RWPE1 (cell line): ENCODE data around the gene RRP1B.
A peak's percentile ranks its signal among the peaks of the same experiment; 100 is the strongest.

Source experiments
- CTCF ChIA-PET: fragments of 350-600 bp; sonication (Branson Sonifier 250); formaldehyde crosslinking; extraction: SDS; loops from one replicate; lab custom pipeline; 2021; lab: Yijun Ruan, JAX
- POLR2A ChIA-PET: fragments of 400-600 bp; formaldehyde crosslinking; extraction: SDS; loops from one replicate; lab custom pipeline; 2020; ENCODE audit warnings: antibody characterized with exemption; ENCODE audit not compliant: low non-redundant PET; lab: Yijun Ruan, JAX
- DNase-seq: peaks from one replicate; pipeline ENCODE4 v3.0.0; 2012; ENCODE audit warnings: low spot score
- H3K27ac ChIP-seq: fragments of 450-650 bp; 2 replicates; pipeline ENCODE4 v1.5.1; 2017
- TF ChIP-seq, protein P1 (sequence below): fragments of 450-650 bp; conservative IDR thresholded peaks from 2 replicates; pipeline ENCODE4 v1.5.1; 2017; ENCODE audit warnings: low read depth, mild to moderate bottlenecking

RRP1B gene

DNA sequence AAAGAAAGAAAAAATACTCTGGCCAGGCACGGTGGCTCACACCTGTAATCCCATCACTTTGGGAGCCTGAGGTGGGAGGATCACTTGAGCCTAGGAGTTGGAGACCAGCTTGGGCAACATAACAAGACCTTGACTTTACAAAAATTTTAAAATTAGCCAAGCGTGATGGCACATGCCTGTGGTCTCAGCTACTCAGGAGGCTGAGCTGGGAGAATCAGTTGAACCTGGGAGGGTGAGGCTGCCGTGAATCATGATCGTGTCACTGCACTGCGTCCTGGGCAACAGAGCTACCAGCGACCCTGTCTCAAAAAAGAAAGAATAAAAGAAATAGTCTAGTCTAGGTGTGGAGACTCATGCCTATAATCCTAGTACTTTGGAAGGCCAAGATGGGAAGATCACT is 22.3 kb downstream of the RRP1B start:
- TF ChIP-seq, protein P1, sequence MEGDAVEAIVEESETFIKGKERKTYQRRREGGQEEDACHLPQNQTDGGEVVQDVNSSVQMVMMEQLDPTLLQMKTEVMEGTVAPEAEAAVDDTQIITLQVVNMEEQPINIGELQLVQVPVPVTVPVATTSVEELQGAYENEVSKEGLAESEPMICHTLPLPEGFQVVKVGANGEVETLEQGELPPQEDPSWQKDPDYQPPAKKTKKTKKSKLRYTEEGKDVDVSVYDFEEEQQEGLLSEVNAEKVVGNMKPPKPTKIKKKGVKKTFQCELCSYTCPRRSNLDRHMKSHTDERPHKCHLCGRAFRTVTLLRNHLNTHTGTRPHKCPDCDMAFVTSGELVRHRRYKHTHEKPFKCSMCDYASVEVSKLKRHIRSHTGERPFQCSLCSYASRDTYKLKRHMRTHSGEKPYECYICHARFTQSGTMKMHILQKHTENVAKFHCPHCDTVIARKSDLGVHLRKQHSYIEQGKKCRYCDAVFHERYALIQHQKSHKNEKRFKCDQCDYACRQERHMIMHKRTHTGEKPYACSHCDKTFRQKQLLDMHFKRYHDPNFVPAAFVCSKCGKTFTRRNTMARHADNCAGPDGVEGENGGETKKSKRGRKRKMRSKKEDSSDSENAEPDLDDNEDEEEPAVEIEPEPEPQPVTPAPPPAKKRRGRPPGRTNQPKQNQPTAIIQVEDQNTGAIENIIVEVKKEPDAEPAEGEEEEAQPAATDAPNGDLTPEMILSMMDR = no peak
- no peak for DNase-seq
- ChIA-PET CTCF (no interaction called here), POLR2A (no interaction called here)
- H3K27ac ChIP-seq = peak overlapping the region; percentile 56

DNA sequence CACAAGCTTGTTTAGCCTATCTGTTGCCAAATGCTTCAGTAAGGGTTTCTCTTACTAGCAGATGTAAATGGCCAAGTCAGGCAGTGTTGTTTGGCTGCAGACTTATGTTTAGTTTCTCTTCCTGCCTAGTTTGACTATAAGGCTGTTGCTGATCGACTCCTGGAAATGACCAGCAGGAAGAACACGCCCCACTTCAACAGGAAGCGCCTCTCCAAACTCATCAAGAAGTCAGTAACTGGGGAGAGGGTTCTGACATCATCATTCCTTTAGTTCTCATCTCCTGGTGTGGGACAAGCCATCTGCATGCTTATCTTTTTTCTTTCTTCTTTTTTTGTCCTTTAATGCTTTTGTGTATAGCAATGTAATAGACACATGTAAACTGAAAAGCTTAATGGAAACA is 25.1 kb downstream of the RRP1B start:
- CTCF ChIA-PET = interaction anchor here (0.6 kb wide), 1 partner anchor 408 kb away, joined by 4 read pairs; no protein-coding TSS in a partner anchor

DNA sequence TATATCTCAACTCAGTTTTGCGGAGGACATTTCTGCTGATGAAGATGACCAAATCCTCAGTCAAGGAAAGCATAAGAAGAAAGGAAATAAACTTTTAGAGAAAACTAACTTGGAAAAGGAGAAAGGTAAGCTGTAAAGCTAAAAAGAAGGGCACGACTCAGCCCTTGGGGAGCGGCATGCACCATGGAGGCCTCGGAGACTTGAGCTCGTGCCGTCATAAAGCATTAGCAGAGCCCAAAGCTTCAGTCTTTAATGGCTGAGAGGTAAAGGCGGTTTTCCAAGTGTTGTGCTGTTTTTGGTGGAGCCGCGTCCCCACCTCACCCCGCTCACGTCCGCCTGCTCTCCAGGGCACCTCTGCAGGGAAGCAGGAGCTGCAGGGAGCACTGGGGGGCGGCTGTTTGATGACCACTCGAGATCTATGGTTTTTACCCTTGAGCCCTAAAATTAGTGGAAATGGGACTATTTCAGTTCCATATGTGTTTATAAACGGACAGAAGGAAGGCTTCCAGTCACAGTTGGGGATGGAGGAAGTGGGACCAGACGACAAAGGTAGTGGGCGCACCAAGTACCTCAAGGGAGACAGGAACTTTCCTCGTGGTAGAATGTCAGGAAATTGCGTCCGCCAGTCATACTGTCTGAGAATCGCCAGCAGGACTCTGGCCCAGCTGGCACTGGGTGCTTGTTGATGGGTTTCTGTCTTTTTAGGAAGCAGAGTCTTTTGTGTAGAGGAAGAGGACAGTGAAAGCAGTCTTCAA is 27.6 kb downstream of the RRP1B start:
- CTCF ChIA-PET = interaction anchor here (0.8 kb wide), 1 partner anchor 9 kb away, joined by 4 read pairs; no protein-coding TSS in a partner anchor

More for the DNA sequence above, 25.1 kb downstream of the RRP1B start:
- DNase-seq = no peak
- TF ChIP-seq, protein P1 = no peak
- POLR2A ChIA-PET = no interaction called here
- H3K27ac ChIP-seq = peak overlapping the region; percentile 42

DNA sequence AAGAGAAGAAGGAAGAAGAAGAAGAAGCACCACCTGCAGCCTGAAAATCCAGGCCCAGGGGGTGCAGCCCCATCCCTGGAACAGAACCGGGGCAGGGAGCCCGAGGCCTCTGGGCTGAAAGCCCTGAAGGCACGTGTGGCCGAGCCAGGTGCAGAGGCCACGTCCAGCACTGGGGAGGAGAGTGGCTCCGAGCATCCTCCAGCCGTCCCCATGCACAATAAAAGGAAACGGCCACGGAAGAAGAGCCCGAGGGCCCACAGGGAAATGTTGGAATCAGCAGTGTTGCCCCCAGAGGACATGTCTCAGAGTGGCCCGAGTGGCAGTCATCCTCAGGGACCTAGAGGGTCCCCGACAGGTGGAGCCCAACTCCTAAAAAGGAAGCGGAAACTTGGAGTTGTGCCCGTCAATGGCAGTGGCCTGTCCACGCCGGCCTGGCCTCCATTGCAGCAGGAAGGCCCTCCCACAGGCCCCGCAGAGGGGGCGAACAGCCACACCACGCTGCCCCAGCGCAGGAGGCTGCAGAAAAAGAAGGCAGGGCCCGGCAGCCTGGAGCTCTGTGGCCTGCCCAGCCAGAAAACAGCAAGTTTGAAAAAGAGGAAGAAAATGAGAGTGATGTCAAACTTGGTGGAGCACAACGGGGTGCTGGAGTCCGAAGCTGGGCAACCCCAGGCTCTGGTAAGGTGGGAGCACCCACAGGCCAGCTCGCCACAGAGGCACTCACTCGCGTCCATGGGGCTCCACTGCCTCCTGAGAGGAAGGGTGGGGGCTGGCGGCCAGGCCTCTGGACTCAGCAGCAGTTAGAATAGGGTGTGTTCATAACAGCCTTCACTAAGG is 28.4 kb downstream of the RRP1B start:
- no peak for DNase-seq
- POLR2A ChIA-PET = no interaction called here
- CTCF ChIA-PET = no interaction called here
- TF ChIP-seq, protein P1 = no peak
- H3K27ac ChIP-seq = peak overlapping the region; percentile 65

More for the DNA sequence above, 27.6 kb downstream of the RRP1B start:
- TF ChIP-seq, protein P1 = no peak
- peak overlapping the region; percentile 65 for H3K27ac ChIP-seq
- DNase-seq = no peak
- POLR2A ChIA-PET = no interaction called here

DNA sequence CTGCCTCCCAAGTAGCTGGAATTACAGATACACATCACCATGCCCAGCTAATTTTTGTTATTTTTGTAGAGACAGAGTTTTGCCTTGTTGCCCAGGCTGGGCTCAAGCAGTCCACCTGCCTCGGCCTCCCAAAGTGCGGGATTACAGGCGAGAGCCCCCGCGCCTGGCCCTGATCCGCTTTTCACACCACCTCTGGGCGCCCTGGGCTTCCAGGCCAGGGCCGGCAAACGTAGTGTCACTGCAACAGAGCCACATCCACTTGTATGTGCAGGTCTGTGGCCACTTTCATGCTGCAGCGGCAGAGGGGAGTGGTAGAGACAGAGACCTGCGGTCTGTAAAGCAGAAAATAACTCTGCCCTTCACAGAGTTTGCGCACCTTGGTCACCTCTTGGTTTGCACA is 29.5 kb downstream of the RRP1B start:
- ChIA-PET CTCF (no interaction called here), POLR2A (no interaction called here)
- TF ChIP-seq, protein P1 = no peak
- H3K27ac ChIP-seq = peak overlapping the region; percentile 65
- DNase-seq = no peak

DNA sequence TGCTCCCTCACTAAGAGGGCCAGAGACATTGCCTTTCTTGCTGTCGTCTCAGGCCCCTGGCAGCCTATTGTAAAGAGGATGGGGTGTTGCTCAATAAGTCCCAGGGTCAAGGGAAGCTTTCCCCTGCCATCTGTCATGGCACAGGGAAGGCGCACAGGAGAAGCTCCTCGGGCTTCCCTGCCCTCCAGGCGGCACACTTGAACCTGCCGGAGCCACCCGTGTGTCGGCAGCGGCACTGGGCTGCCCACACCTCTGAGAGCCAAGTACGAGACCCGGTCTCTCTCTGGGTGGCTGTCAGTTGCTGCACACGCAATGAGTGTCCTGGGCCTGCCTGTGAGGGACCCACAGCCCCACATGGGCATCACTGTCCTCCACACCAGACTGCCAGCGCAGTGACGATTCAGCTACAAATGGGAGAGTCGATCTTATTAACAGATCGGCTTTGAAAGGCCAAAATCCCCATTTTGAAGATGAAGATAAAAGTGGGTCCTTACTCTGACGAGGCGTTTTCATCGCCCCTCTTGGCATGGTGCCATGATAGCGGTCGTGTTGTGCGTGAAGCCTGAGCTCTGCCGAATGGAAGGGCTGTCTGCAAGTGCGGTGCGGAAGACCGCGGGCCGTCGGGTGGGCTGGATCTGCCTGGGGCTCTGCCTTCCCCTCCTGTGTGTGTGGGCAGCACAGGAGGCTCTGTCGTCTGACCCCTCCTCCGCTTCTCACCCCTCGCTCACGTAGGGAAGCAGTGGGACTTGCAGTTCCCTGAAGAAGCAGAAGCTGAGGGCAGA is 30.4 kb downstream of the RRP1B start:
- H3K27ac ChIP-seq = peak overlapping the region; percentile 65
- ChIA-PET POLR2A (no interaction called here), CTCF (no interaction called here)
- TF ChIP-seq, protein P1 = no peak
- DNase-seq = no peak
